Adrenal gland (tissue), 12 donors: ENCODE measurements around the gene ELAVL2. TPM values are rescaled to one million over a fixed set of nuclear protein-coding genes. Genes with fewer than 3 reads are reported as not detected.
A peak's percentile ranks its signal among the peaks of the same experiment; 100 is the strongest.

Experiments used
- DNase-seq, 7 donors: peaks; one replicate each; pipeline ENCODE4 v3.0.0-alpha.2; 2019 to 2020
- H3K27ac ChIP-seq, 5 donors: fragments of 200-600 bp; sonication (generic) in 4 of 5; 1 replicate in 3 of 5; 2 replicates in 2 of 5; pipeline versions ENCODE4 v1.5.1 to v1.8.0; 2016 to 2020; ENCODE audit warnings: mild to moderate bottlenecking in 1 of 5
- H3K27me3 ChIP-seq: fragments of 200-600 bp; 2 replicates; pipeline ENCODE4 v1.8.0; 2021
- H3K36me3 ChIP-seq, 2 donors: fragments of 200-600 bp; replicated peaks in 1 of 2; 1 replicate in 1 of 2; 2 replicates in 1 of 2; pipeline versions ENCODE4 v1.5.1 to v1.8.0; 2018 to 2022
- H3K4me1 ChIP-seq, 2 donors: fragments of 200-600 bp; replicated peaks in 1 of 2; 1 replicate in 1 of 2; 2 replicates in 1 of 2; pipeline versions ENCODE4 v1.5.1 to v1.8.0; 2018 to 2021
- H3K4me3 ChIP-seq, 4 donors: fragments of 200-600 bp; sonication (generic) in 3 of 4; one replicate each; pipeline ENCODE4 v1.5.1; 2016 to 2018
- H3K9me3 ChIP-seq, 3 donors: fragments of 200-600 bp; sonication (generic) in 1 of 3; replicated peaks in 1 of 3; 1 replicate in 2 of 3; 2 replicates in 1 of 3; pipeline versions ENCODE4 v1.5.1 to v1.8.0; 2016 to 2021
- CTCF ChIP-seq, 6 experiments: fragments of 450-650 bp in 4 of 6; fragments of 200-600 bp in 2 of 6; sonication (generic) in 1 of 6; IDR thresholded peaks; 1 replicate in 5 of 6; 2 replicates in 1 of 6; pipeline versions ENCODE4 v1.5.1 to v1.8.0; 2016 to 2021; ENCODE audit warnings: antibody characterized with exemption in 6 of 6, mild to moderate bottlenecking in 2 of 6, moderate library complexity in 1 of 6
- POLR2A ChIP-seq, 2 donors: fragments of 450-650 bp; IDR thresholded peaks; one replicate each; pipeline ENCODE4 v1.6.1; 2017; ENCODE audit warnings: antibody characterized with exemption in 2 of 2, mild to moderate bottlenecking in 2 of 2, moderate library complexity in 1 of 2
- WGBS, 4 donors: extraction: QIAGEN DNeasy Blood & Tissue Kit in 2 of 4; methylation state at CpG; one replicate each; pipeline versions ENCODE4 v1.1.5 to v1.1.7; 2013 to 2017; 5-methylcytosine and 5-hydroxymethylcytosine counted together
- intact Hi-C, 2 donors: fragments of 100-400 bp; cut with DNase I; formaldehyde crosslinking; loops; one replicate each; pipeline versions ENCODE4 v1.14.1 to v1.15.0; 2022 to 2023
- polyA plus RNA-seq, 3 donors: library from polyadenylated mRNA; stranded (reverse); fragments of 200-250 nt in 2 of 3; fragments of 350-450 nt in 1 of 3; fragmentation: Illumina TruSeq in 1 of 3; extraction: RNeasy Lipid Tissue Mini Kit (QIAGEN cat#74804) in 1 of 3; gene quantifications; one replicate each; pipeline ENCODE4 v1.2.3, GENCODE V29; 2013 to 2014
- total RNA-seq, 9 donors: library from RNA; depleted of rRNA in 4 of 9; stranded (reverse); fragments of >200 nt in 4 of 9; fragments of 120-200 nt in 1 of 9; fragmentation: NEBNext Ultra II Directional in 1 of 9; extraction: Animal tissue kit (Norgen Biotek cat#: 25700) in 1 of 9; gene quantifications; one replicate each; pipeline versions ENCODE4 v1.1.0 to v1.2.4, GENCODE V29; 2013 to 2023
- donor health status: healthy with polysubstance abuse.
- donor health status: Bipolar disorder and iron deficiency.
- donor health status: DM: yes; HTN: yes; CAD: no.
- donor health status: DM: no; HTN: no; CAD: no.
- donor health status: DM: no; HTN: no; CAD: no.
- donor health status: DM: yes; HTN: yes; CAD: no.

Gene ELAVL2
- total and polyA plus RNA-seq, 12 donors = 0.24 to 13.6 (median 0.94) TPM; not detected in 1

DNA sequence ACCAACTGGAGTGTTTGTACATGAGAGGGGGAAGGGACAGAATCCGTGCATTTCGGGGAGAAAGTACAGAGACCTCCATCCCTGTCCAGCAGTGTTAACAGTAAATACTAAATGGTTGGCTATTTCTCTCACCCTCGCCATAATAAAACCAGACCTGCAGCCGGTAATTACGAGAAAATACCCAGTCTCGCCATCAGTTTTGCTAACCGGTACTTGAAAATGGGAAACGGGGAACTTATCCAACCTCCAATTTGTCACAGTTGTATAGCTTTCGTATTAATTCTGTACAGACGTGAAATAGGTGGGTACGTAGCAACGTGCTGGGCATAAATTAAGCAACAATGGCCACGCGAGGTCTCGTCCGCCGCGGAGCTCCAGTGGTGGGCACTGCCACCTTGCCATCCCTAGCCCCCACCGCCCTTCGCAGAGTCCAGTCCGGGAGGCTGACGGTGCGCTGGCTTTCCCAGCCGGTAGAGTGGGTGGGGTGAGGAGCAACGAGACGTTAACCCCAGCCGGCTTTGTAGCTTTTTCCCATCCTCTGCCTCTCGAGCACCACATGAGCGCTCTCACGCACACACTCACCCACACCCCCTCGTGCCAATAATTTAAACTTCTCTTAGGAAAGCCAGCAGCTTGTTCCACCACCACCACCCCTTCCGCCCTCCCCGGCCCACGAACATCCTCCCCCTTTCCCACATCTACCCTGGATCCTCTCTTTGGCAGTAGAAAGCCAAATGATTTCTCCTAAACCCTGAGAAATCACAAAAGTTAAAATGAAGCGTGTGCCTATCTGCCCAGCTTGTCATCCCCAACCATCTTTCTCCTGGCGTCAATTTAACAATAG, 1.8 kb downstream of the ELAVL2 start:
- TF ChIP-seq POLR2A (IDR thresholded peaks at IDR 0.05) (no peak), CTCF (IDR thresholded peaks at IDR 0.05) (no peak)
- intact Hi-C loops = no loop called here
- Histone ChIP-seq H3K27ac (no peak overlapping the region), H3K4me3 (peak overlapping the region in 1 of 4 donors; percentile 36), H3K27me3 (peaks cover 31% of the 10 kb centered on the region), H3K4me1 (peaks cover 11 to 31% of the 10 kb centered on the region in 2 donors), H3K9me3 (no peaks in the 10 kb centered on the region), H3K36me3 (no peaks in the 10 kb centered on the region)
- 14 to 22% (median 16%) methylated on average over 32 to 36 of the region's 36 CpGs for WGBS, 4 donors
- no peak for DNase-seq

DNA sequence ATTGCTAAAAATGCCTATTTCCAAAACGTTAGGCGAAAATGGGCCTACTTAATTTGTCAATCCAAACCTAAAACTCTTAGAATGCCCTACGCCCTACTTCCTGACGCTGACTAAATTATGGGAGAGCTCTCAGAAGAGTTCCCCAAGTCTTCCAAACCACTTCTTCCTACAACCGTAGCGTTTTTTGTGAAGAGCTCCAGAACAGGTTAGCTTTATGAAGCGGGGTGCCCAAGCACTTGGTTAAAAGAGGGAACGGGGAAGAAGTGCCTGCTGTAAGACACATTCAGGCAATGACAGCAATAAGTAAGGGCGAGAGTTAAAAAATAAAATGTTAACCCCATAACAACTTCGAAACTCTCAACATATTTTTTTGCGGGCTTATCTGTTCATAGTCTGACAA, 2.8 kb downstream of the ELAVL2 start:
- WGBS, 4 donors = 62 to 77% (median 66%) methylated on average over 11 of the region's 11 CpGs
- no peaks in the 10 kb centered on the region for H3K9me3 ChIP-seq
- no peaks in the 10 kb centered on the region for H3K36me3 ChIP-seq
- peaks cover 31% of the 10 kb centered on the region for H3K27me3 ChIP-seq
- no peak overlapping the region for H3K4me3 ChIP-seq
- intact Hi-C loops = no loop called here
- H3K27ac ChIP-seq = no peak overlapping the region
- H3K4me1 ChIP-seq = peaks cover 11 to 31% of the 10 kb centered on the region in 2 donors
- TF ChIP-seq POLR2A (IDR thresholded peaks at IDR 0.05) = no peak
- TF ChIP-seq CTCF (IDR thresholded peaks at IDR 0.05) = no peak
- no peak for DNase-seq

DNA sequence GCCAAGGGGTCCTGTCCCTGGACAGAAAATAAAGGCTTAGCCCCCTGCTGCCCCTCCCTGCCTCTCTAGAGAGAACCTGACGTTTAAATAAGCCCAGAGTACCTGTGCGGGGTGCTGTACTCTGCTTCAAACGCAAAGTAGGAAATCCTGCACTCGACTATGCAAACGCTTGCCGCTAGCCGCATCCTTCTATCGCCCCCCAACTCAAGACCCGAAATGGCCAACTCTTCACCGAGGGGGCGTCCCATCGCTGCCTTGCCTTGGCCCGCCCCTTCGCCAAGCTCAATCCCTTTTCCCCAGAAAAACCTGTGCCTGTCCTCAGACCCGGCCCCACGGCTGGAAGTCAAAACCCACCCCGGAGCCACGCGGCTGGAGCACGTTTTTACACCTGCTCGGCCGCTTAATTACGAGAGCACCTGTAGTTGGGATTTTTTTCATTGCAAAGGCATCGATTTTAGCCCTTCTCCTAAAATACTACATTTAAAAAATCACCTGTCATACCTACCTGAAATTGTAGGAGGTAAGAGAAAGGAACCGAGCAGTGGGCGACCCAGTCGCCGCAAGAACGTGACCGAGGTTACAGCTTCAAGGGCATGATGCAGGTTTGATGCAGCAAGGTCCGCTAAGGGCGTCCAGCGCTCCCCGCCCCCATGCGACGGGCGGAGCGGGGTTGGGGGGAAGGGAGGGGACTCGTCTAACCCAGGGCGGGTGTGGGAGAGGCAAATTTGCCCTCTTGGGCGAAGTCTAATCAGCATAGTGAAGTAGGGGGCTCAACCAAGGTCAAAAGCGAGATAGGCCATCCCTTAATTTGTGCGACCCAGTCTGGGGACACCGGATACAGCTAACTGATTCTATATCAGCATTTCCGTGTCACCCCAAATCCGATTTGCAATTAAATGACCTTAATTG, 3.5 kb downstream of the ELAVL2 start:
- TF ChIP-seq POLR2A (IDR thresholded peaks at IDR 0.05) = no peak
- TF ChIP-seq CTCF (IDR thresholded peaks at IDR 0.05) = no peak
- no peak for DNase-seq
- 18 to 25% (median 19%) methylated on average over 41 to 46 of the region's 46 CpGs for WGBS, 4 donors
- Histone ChIP-seq H3K4me1 (peaks cover 11 to 31% of the 10 kb centered on the region in 2 donors), H3K4me3 (peak overlapping the region in 1 of 4 donors; percentile 71), H3K27ac (no peak overlapping the region), H3K9me3 (no peaks in the 10 kb centered on the region), H3K36me3 (no peaks in the 10 kb centered on the region), H3K27me3 (peaks cover 30% of the 10 kb centered on the region)
- intact Hi-C loops = no loop called here
